ENCODE results near the gene ZBTB43. TPM values are rescaled to one million over a fixed set of nuclear protein-coding genes. Genes with fewer than 3 reads are reported as not detected.
"Not testable (repeated sequence)": the region's sequence is repeated elsewhere in the genome, so short reads cannot be mapped to it uniquely, and the experiment has no call there.

The ZBTB43 gene
- total and polyA plus RNA-seq, 2 donors = 4.5 to 5.7 TPM

GRCh38 chr9:126814091-126814490 is 9.3 kb downstream of the ZBTB43 start:
- Histone ChIP-seq H3K27me3 (ENCODE audit: control insufficient read depth in 2 of 2, insufficient read depth in 1 of 2, low read length in 1 of 2) (no peaks in the 10 kb centered on the region), H3K4me3 (ENCODE audit: low read length in 2 of 2) (no peak overlapping the region), H3K36me3 (ENCODE audit: control insufficient read depth in 2 of 2, insufficient read depth in 2 of 2, low read length in 1 of 2) (peaks cover 27 to 32% of the 10 kb centered on the region in 2 donors), H3K9me3 (ENCODE audit: control insufficient read depth in 2 of 2, insufficient read depth in 1 of 2, low read length in 1 of 2) (peaks cover 7 to 11% of the 10 kb centered on the region in 2 donors), H3K27ac (ENCODE audit: low read depth in 1 of 2, low read length in 1 of 2) (no peak overlapping the region), H3K4me1 (ENCODE audit: control insufficient read depth in 2 of 2, insufficient read depth in 2 of 2, low read length in 2 of 2) (no peaks in the 10 kb centered on the region)
- no peak for DNase-seq (ENCODE audit: low read depth in 6 of 9, low spot score in 9 of 9)

DNA sequence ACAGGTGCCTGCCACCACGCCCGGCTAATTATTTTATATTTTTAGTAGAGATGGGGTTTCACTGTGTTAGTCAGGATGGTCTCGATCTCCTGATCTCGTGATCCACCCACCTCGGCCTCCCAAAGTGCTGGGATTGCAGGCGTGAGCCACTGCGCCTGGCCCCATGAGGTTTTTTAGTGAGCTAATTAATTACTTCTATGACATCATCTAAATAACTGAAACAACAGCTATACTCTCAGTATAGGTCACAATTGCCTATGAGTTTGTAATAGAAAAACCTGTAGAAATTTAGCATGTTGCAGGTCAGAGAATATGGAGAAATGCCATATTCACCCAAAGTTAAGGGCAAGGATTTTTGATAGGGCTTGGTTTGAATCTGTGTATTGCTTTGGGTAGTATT is 12.8 kb downstream of the ZBTB43 start:
- WGBS = 98% methylated on average over 7 of the region's 7 CpGs
- DNase-seq (ENCODE audit: low read depth in 6 of 9, low spot score in 9 of 9); H3K4me3 ChIP-seq (ENCODE audit: low read length in 2 of 2); H3K4me1 ChIP-seq (ENCODE audit: control insufficient read depth in 2 of 2, insufficient read depth in 2 of 2, low read length in 2 of 2); H3K27me3 ChIP-seq (ENCODE audit: control insufficient read depth in 2 of 2, insufficient read depth in 1 of 2, low read length in 1 of 2); H3K27ac ChIP-seq (ENCODE audit: low read depth in 1 of 2, low read length in 1 of 2): not testable (repeated sequence)
- peaks cover 8 to 11% of the 10 kb centered on the region in 2 donors for H3K9me3 ChIP-seq (ENCODE audit: control insufficient read depth in 2 of 2, insufficient read depth in 1 of 2, low read length in 1 of 2)
- peaks cover 19 to 40% of the 10 kb centered on the region in 2 donors for H3K36me3 ChIP-seq (ENCODE audit: control insufficient read depth in 2 of 2, insufficient read depth in 2 of 2, low read length in 1 of 2)

- Histone ChIP-seq H3K27ac (ENCODE audit: low read depth in 1 of 2, low read length in 1 of 2) (no peak overlapping the region), H3K9me3 (ENCODE audit: control insufficient read depth in 2 of 2, insufficient read depth in 1 of 2, low read length in 1 of 2) (peaks cover 8 to 11% of the 10 kb centered on the region in 2 donors), H3K27me3 (ENCODE audit: control insufficient read depth in 2 of 2, insufficient read depth in 1 of 2, low read length in 1 of 2) (no peaks in the 10 kb centered on the region), H3K4me3 (ENCODE audit: low read length in 2 of 2) (no peak overlapping the region), H3K36me3 (ENCODE audit: control insufficient read depth in 2 of 2, insufficient read depth in 2 of 2, low read length in 1 of 2) (peaks cover 11 to 36% of the 10 kb centered on the region in 2 donors), H3K4me1 (ENCODE audit: control insufficient read depth in 2 of 2, insufficient read depth in 2 of 2, low read length in 2 of 2) (no peaks in the 10 kb centered on the region)
- 96% methylated on average over 5 of the region's 5 CpGs for WGBS
- no peak for DNase-seq (ENCODE audit: low read depth in 6 of 9, low spot score in 9 of 9)
These were observed 13.6 kb downstream of the ZBTB43 start for GRCh38 chr9:126818482-126818881.

DNA sequence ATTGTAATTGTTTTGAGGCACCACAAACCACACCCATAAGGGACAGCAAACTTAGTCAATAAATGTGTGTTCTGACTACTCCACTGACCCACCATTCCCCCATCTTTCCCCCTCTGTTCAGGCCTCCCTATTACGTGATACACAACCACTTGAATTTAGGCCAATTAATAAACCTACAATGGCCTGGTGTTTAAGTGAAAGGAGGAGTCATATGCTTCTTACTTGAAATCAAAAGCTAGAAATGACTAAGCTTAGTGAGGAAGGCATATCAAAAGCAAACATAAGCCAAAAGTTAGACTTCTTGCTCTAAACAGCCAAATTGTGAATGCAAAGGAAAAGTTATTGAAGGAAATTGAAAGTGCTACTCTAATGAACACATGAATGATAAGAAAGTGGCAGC is 14.6 kb downstream of the ZBTB43 start:
- Histone ChIP-seq H3K4me3 (ENCODE audit: low read length in 2 of 2) (no peak overlapping the region), H3K27ac (ENCODE audit: low read depth in 1 of 2, low read length in 1 of 2) (no peak overlapping the region), H3K4me1 (ENCODE audit: control insufficient read depth in 2 of 2, insufficient read depth in 2 of 2, low read length in 2 of 2) (no peaks in the 10 kb centered on the region), H3K9me3 (ENCODE audit: control insufficient read depth in 2 of 2, insufficient read depth in 1 of 2, low read length in 1 of 2) (peaks cover 8 to 9% of the 10 kb centered on the region in 2 donors), H3K27me3 (ENCODE audit: control insufficient read depth in 2 of 2, insufficient read depth in 1 of 2, low read length in 1 of 2) (no peaks in the 10 kb centered on the region), H3K36me3 (ENCODE audit: control insufficient read depth in 2 of 2, insufficient read depth in 2 of 2, low read length in 1 of 2) (peaks cover 10 to 33% of the 10 kb centered on the region in 2 donors)
- 100% methylated on average over 1 of the region's 1 CpG for WGBS
- no peak for DNase-seq (ENCODE audit: low read depth in 6 of 9, low spot score in 9 of 9)

GRCh38 chr9:126822278-126822677 is 17.4 kb downstream of the ZBTB43 start:
- peaks cover 4 to 6% of the 10 kb centered on the region in 2 donors for H3K9me3 ChIP-seq (ENCODE audit: control insufficient read depth in 2 of 2, insufficient read depth in 1 of 2, low read length in 1 of 2)
- no peak overlapping the region for H3K4me3 ChIP-seq (ENCODE audit: low read length in 2 of 2)
- no peak for DNase-seq (ENCODE audit: low read depth in 6 of 9, low spot score in 9 of 9)
- no peak overlapping the region for H3K27ac ChIP-seq (ENCODE audit: low read depth in 1 of 2, low read length in 1 of 2)
- peaks cover 6 to 29% of the 10 kb centered on the region in 2 donors for H3K36me3 ChIP-seq (ENCODE audit: control insufficient read depth in 2 of 2, insufficient read depth in 2 of 2, low read length in 1 of 2)
- no peaks in the 10 kb centered on the region for H3K4me1 ChIP-seq (ENCODE audit: control insufficient read depth in 2 of 2, insufficient read depth in 2 of 2, low read length in 2 of 2)
- WGBS = 76% methylated on average over 2 of the region's 2 CpGs
- no peaks in the 10 kb centered on the region for H3K27me3 ChIP-seq (ENCODE audit: control insufficient read depth in 2 of 2, insufficient read depth in 1 of 2, low read length in 1 of 2)

DNA sequence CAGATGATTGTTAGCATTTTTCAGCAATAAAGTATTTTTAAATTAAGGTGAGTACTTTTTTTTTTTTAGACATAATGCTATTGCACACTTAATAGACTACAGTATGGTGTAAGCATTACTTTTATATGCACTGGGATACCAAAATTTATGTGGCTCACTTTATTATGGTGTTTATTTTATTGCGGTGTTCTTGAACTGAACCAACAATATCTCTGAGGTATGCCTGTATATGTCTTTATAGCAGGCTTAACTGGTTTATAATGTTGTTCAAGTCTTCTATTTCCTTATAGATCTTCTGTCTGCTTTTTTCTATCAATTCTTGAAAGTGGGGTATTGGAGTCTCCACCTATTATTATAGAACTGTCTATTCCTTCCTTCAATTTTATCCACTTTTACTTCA is 18.0 kb downstream of the ZBTB43 start:
- Histone ChIP-seq H3K36me3 (ENCODE audit: control insufficient read depth in 2 of 2, insufficient read depth in 2 of 2, low read length in 1 of 2) (peaks cover 8 to 27% of the 10 kb centered on the region in 2 donors), H3K9me3 (ENCODE audit: control insufficient read depth in 2 of 2, insufficient read depth in 1 of 2, low read length in 1 of 2) (peaks cover 4 to 6% of the 10 kb centered on the region in 2 donors), H3K4me1 (ENCODE audit: control insufficient read depth in 2 of 2, insufficient read depth in 2 of 2, low read length in 2 of 2) (no peaks in the 10 kb centered on the region), H3K4me3 (ENCODE audit: low read length in 2 of 2) (no peak overlapping the region), H3K27ac (ENCODE audit: low read depth in 1 of 2, low read length in 1 of 2) (no peak overlapping the region), H3K27me3 (ENCODE audit: control insufficient read depth in 2 of 2, insufficient read depth in 1 of 2, low read length in 1 of 2) (no peaks in the 10 kb centered on the region)
- 99% methylated on average over 1 of the region's 1 CpG for WGBS
- no peak for DNase-seq (ENCODE audit: low read depth in 6 of 9, low spot score in 9 of 9)

DNA sequence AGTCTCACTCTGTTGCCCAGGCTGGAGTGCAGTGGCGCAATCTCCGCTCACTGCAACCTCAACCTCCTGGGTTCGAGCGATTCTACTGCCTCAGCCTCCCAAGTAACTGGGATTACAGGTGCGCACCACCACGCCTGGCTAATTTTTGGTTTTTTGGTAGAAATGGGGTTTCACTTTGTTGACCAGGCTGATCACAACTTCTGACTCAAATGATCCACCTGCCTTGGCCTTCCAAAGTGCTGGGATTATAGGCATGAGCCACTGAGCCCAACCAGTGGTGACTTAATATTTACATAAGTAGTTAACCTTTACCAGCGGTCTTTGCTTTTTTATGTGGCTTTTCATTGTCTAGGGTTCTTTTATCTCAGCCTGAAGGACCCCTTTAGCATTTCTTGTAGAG is 19.2 kb downstream of the ZBTB43 start:
- 98% methylated on average over 7 of the region's 7 CpGs for WGBS
- H3K27me3 ChIP-seq (ENCODE audit: control insufficient read depth in 2 of 2, insufficient read depth in 1 of 2, low read length in 1 of 2); DNase-seq (ENCODE audit: low read depth in 6 of 9, low spot score in 9 of 9); H3K27ac ChIP-seq (ENCODE audit: low read depth in 1 of 2, low read length in 1 of 2); H3K4me1 ChIP-seq (ENCODE audit: control insufficient read depth in 2 of 2, insufficient read depth in 2 of 2, low read length in 2 of 2); H3K4me3 ChIP-seq (ENCODE audit: low read length in 2 of 2); H3K9me3 ChIP-seq (ENCODE audit: control insufficient read depth in 2 of 2, insufficient read depth in 1 of 2, low read length in 1 of 2): not testable (repeated sequence)
- H3K36me3 ChIP-seq (ENCODE audit: control insufficient read depth in 2 of 2, insufficient read depth in 2 of 2, low read length in 1 of 2) = peaks cover 4 to 20% of the 10 kb centered on the region in 2 donors

DNA sequence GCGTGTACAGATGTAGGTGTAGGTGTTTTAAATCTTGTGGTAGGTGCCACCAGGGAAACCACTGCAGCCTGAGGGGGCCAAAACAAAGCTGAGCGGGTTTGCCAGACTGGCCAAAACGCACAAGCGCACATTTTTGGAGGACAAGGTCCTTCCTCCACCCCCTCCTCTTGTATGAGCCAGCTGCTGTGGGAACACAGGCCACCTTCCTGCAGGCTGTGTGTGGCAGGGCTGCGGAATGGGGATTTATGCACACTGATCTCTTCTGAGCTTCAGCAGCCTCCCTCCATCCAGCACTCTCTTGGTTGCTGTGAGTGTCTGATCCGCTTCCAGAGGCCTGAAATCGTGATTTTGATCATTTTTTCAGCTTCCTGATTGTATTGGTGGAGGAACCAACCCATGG is 22.4 kb downstream of the ZBTB43 start:
- peaks cover 0 to 10% of the 10 kb centered on the region in 2 donors for H3K4me1 ChIP-seq (ENCODE audit: control insufficient read depth in 2 of 2, insufficient read depth in 2 of 2, low read length in 2 of 2)
- H3K9me3 ChIP-seq (ENCODE audit: control insufficient read depth in 2 of 2, insufficient read depth in 1 of 2, low read length in 1 of 2) = no peaks in the 10 kb centered on the region
- peaks cover 12% of the 10 kb centered on the region in 2 donors for H3K36me3 ChIP-seq (ENCODE audit: control insufficient read depth in 2 of 2, insufficient read depth in 2 of 2, low read length in 1 of 2)
- H3K27me3 ChIP-seq (ENCODE audit: control insufficient read depth in 2 of 2, insufficient read depth in 1 of 2, low read length in 1 of 2) = no peaks in the 10 kb centered on the region
- H3K4me3 ChIP-seq (ENCODE audit: low read length in 2 of 2) = no peak overlapping the region
- DNase-seq (ENCODE audit: low read depth in 6 of 9, low spot score in 9 of 9) = no peak
- WGBS = 98% methylated on average over 7 of the region's 7 CpGs
- H3K27ac ChIP-seq (ENCODE audit: low read depth in 1 of 2, low read length in 1 of 2) = no peak overlapping the region

DNA sequence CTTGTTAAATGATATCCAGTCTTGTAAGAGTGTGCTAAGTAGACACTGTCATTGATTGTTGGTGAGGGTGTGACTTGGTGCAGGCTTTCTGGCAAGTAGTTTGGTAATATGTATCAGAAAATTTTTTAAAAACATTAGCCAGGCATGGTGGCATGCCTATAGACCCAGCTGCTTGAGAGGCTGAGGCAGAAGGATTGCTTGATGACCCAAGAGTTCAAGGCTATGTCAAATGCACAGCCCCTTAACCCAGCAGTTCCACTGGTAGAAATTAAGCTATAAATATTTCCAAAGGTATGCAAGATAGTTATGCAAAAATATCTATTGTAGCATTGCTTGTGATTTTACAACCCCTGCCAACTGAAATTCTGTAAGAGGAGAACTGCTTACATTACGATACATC is 24.2 kb downstream of the ZBTB43 start:
- H3K4me1 ChIP-seq (ENCODE audit: control insufficient read depth in 2 of 2, insufficient read depth in 2 of 2, low read length in 2 of 2) = peaks cover 0 to 10% of the 10 kb centered on the region in 2 donors
- WGBS = 92% methylated on average over 1 of the region's 1 CpG
- no peak for DNase-seq (ENCODE audit: low read depth in 6 of 9, low spot score in 9 of 9)
- H3K27me3 ChIP-seq (ENCODE audit: control insufficient read depth in 2 of 2, insufficient read depth in 1 of 2, low read length in 1 of 2) = no peaks in the 10 kb centered on the region
- no peaks in the 10 kb centered on the region for H3K9me3 ChIP-seq (ENCODE audit: control insufficient read depth in 2 of 2, insufficient read depth in 1 of 2, low read length in 1 of 2)
- H3K27ac ChIP-seq (ENCODE audit: low read depth in 1 of 2, low read length in 1 of 2) = no peak overlapping the region
- peaks cover 29 to 30% of the 10 kb centered on the region in 2 donors for H3K36me3 ChIP-seq (ENCODE audit: control insufficient read depth in 2 of 2, insufficient read depth in 2 of 2, low read length in 1 of 2)
- no peak overlapping the region for H3K4me3 ChIP-seq (ENCODE audit: low read length in 2 of 2)

GRCh38 chr9:126830827-126831226 is 26.0 kb downstream of the ZBTB43 start:
- WGBS = 71% methylated on average over 3 of the region's 3 CpGs
- peaks cover 29 to 35% of the 10 kb centered on the region in 2 donors for H3K36me3 ChIP-seq (ENCODE audit: control insufficient read depth in 2 of 2, insufficient read depth in 2 of 2, low read length in 1 of 2)
- H3K27me3 ChIP-seq (ENCODE audit: control insufficient read depth in 2 of 2, insufficient read depth in 1 of 2, low read length in 1 of 2) = no peaks in the 10 kb centered on the region
- H3K27ac ChIP-seq (ENCODE audit: low read depth in 1 of 2, low read length in 1 of 2) = no peak overlapping the region
- no peak overlapping the region for H3K4me3 ChIP-seq (ENCODE audit: low read length in 2 of 2)
- no peaks in the 10 kb centered on the region for H3K9me3 ChIP-seq (ENCODE audit: control insufficient read depth in 2 of 2, insufficient read depth in 1 of 2, low read length in 1 of 2)
- DNase-seq (ENCODE audit: low read depth in 6 of 9, low spot score in 9 of 9) = peak in 6 of 9 donors; percentile 8 to 55 (median 15)
- H3K4me1 ChIP-seq (ENCODE audit: control insufficient read depth in 2 of 2, insufficient read depth in 2 of 2, low read length in 2 of 2) = peaks cover 0 to 10% of the 10 kb centered on the region in 2 donors
